ENCODE results near the gene BICD1.

DNA sequence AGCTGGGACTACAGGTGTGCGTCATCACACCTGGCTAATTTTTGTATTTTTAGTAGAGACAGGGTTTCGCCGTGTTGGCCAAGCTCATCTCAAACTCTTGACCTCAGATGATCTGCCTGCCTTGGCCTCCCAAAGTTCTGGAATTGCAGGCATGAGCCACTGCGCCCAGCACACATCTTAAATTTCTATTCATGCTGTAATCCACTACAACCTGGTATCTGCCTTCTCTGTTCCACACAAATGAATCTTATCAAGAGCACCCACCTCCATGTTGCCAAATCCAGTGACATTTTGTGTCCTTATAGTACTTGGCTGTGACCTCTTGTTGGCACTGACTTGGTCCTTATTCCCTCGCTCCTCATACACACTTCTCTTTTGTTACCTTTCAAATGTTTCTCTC lies 5.8 kb upstream of the BICD1 start:
- TF ChIP-seq, protein P1, sequence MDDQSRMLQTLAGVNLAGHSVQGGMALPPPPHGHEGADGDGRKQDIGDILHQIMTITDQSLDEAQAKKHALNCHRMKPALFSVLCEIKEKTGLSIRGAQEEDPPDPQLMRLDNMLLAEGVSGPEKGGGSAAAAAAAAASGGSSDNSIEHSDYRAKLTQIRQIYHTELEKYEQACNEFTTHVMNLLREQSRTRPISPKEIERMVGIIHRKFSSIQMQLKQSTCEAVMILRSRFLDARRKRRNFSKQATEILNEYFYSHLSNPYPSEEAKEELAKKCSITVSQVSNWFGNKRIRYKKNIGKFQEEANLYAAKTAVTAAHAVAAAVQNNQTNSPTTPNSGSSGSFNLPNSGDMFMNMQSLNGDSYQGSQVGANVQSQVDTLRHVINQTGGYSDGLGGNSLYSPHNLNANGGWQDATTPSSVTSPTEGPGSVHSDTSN (IDR thresholded peaks at IDR 0.05): no peak
- no peak for TF ChIP-seq JUN (IDR thresholded peaks at IDR 0.05)
- TF ChIP-seq EP300 (IDR thresholded peaks at IDR 0.05): no peak
- TF ChIP-seq RCOR1 (IDR thresholded peaks at IDR 0.05; ENCODE audit: low read depth, low read length): no peak
- TF ChIP-seq, protein P2, sequence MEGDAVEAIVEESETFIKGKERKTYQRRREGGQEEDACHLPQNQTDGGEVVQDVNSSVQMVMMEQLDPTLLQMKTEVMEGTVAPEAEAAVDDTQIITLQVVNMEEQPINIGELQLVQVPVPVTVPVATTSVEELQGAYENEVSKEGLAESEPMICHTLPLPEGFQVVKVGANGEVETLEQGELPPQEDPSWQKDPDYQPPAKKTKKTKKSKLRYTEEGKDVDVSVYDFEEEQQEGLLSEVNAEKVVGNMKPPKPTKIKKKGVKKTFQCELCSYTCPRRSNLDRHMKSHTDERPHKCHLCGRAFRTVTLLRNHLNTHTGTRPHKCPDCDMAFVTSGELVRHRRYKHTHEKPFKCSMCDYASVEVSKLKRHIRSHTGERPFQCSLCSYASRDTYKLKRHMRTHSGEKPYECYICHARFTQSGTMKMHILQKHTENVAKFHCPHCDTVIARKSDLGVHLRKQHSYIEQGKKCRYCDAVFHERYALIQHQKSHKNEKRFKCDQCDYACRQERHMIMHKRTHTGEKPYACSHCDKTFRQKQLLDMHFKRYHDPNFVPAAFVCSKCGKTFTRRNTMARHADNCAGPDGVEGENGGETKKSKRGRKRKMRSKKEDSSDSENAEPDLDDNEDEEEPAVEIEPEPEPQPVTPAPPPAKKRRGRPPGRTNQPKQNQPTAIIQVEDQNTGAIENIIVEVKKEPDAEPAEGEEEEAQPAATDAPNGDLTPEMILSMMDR (IDR thresholded peaks at IDR 0.05): no peak
- no peak for TF ChIP-seq FOSB (CRISPR knock-in tag; IDR thresholded peaks at IDR 0.05)
- TF ChIP-seq HDAC2 (IDR thresholded peaks at IDR 0.05): no peak
- TF ChIP-seq POLR2A (IDR thresholded peaks at IDR 0.05; ENCODE audit: low read length): no peak
